ENCODE results near the gene PLA2G4D. TPM values are rescaled to one million over a fixed set of nuclear protein-coding genes. Genes with fewer than 3 reads are reported as not detected.

The PLA2G4D gene
- total RNA-seq, 1 donor from 2014 or later, result 0.13 TPM

- peak; percentile 23 for DNase-seq (ENCODE audit: low spot score)
Measured at GRCh38 chr15:42053010-42053409, 41.4 kb downstream of the PLA2G4D start.

GRCh38 chr15:42050484-42051255 is 43.7 kb downstream of the PLA2G4D start:
- DNase-seq (ENCODE audit: low spot score), result peak; percentile 29

- DNase-seq (ENCODE audit: low spot score), result no peak
Measured at GRCh38 chr15:42048821-42049200, 45.6 kb downstream of the PLA2G4D start.

GRCh38 chr15:42048080-42048820 is 46.1 kb downstream of the PLA2G4D start:
- DNase-seq (ENCODE audit: low spot score), result no peak

- no peak for DNase-seq (ENCODE audit: low spot score)
Measured at GRCh38 chr15:42046597-42046996, 47.8 kb downstream of the PLA2G4D start.

- no peak for DNase-seq (ENCODE audit: low spot score)
Measured at GRCh38 chr15:42045211-42045615, 49.1 kb downstream of the PLA2G4D start.

GRCh38 chr15:42042602-42043400 is 51.6 kb downstream of the PLA2G4D start:
- no peak for DNase-seq (ENCODE audit: low spot score)

GRCh38 chr15:42038401-42038800 is 56.0 kb downstream of the PLA2G4D start:
- no peak for DNase-seq (ENCODE audit: low spot score)

- DNase-seq (ENCODE audit: low spot score), result peak; percentile 76
Measured at GRCh38 chr15:42037656-42038055, 56.7 kb downstream of the PLA2G4D start.

- DNase-seq (ENCODE audit: low spot score), result no peak
Measured at GRCh38 chr15:42036966-42037365, 57.4 kb downstream of the PLA2G4D start.

GRCh38 chr15:42036112-42036905 is 58.1 kb downstream of the PLA2G4D start:
- no peak for DNase-seq (ENCODE audit: low spot score)

GRCh38 chr15:42035435-42035761 is 59.0 kb downstream of the PLA2G4D start:
- no peak for DNase-seq (ENCODE audit: low spot score)

GRCh38 chr15:42034628-42035434 is 59.5 kb downstream of the PLA2G4D start:
- DNase-seq (ENCODE audit: low spot score), result no peak

GRCh38 chr15:42033214-42033873 is 61.0 kb downstream of the PLA2G4D start:
- DNase-seq (ENCODE audit: low spot score), result no peak

GRCh38 chr15:42032376-42033213 is 61.8 kb downstream of the PLA2G4D start:
- DNase-seq (ENCODE audit: low spot score), result no peak

GRCh38 chr15:42031198-42031915 is 63.0 kb downstream of the PLA2G4D start:
- DNase-seq (ENCODE audit: low spot score), result no peak

GRCh38 chr15:42027521-42027920 is 66.8 kb downstream of the PLA2G4D start:
- no peak for DNase-seq (ENCODE audit: low spot score)

- DNase-seq (ENCODE audit: low spot score), result no peak
Measured at GRCh38 chr15:42024303-42024702, 70.1 kb downstream of the PLA2G4D start.

GRCh38 chr15:42021593-42021992 is 72.8 kb downstream of the PLA2G4D start:
- no peak for DNase-seq (ENCODE audit: low spot score)

Measured in ureter (tissue), 1 donor.